ENCODE results near the gene EIF2B2. TPM values are rescaled to one million over a fixed set of nuclear protein-coding genes. Genes with fewer than 3 reads are reported as not detected.

Gene EIF2B2
- total RNA-seq, 1 experiment from 2014 or later = 48.3 TPM

DNA sequence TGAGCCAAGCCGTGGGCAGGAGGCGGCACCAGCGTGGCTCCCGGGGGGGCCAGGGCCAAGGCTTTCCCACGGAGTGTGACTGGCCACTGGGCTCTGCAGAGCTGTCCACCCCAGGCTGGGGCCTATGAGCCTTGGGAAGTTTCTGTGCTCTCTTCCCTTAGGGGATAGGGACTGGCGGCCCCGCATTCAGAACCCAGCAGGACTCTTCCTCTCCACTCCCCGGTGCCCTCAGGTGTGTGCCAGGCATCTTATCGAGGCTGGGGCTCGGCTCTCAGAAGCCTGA, 17.8 kb upstream of the EIF2B2 start:
- DNase-seq = no peak
- no peak overlapping the region for H3K27ac Mint-ChIP-seq
- H2AK5ac ChIP-seq (ENCODE audit: insufficient read length, low read length) = no peak overlapping the region

More for the DNA sequence above, 17.8 kb upstream of the EIF2B2 start:
- H3K23me2 ChIP-seq (ENCODE audit: insufficient read length, low read depth, low read length, poor library complexity, severe bottlenecking) = no peaks in the 10 kb centered on the region
- no peaks in the 10 kb centered on the region for H3K79me2 ChIP-seq (ENCODE audit: insufficient read depth, low read length)
- no peak overlapping the region for H3K4me2 ChIP-seq (ENCODE audit: insufficient read depth, insufficient read length, low read length)
- H3K4me3 Mint-ChIP-seq = no peak overlapping the region
- peaks cover 14 to 29% of the 10 kb centered on the region in 2 experiments for H3K4me1 Mint-ChIP-seq
- no peak overlapping the region for H3T11ph ChIP-seq (ENCODE audit: low read length)
- H4K5ac ChIP-seq (ENCODE audit: insufficient read length, low read depth, low read length) = no peak overlapping the region
- no peaks in the 10 kb centered on the region for H3K27me3 ChIP-seq (ENCODE audit: insufficient read depth, low read length)
- no peaks in the 10 kb centered on the region for H3K79me1 ChIP-seq (ENCODE audit: insufficient read depth, low read depth, low read length, poor library complexity, severe bottlenecking)
- H4K20me1 ChIP-seq (ENCODE audit: control insufficient read depth, insufficient read depth, insufficient read length) = no peaks in the 10 kb centered on the region
- H3K27ac ChIP-seq (ENCODE audit: insufficient read length, low read depth, low read length) = no peak overlapping the region
- H4K8ac ChIP-seq (replicated peaks; ENCODE audit: insufficient read length, low read depth, low read length) = no peak overlapping the region
- no peak overlapping the region for H3K4ac ChIP-seq (ENCODE audit: low read depth, low read length)
- no peak overlapping the region for H2BK20ac ChIP-seq (ENCODE audit: low read depth, low read length, poor library complexity, severe bottlenecking)
- H3K56ac ChIP-seq (ENCODE audit: insufficient read length, low read depth, low read length) = no peak overlapping the region
- TF ChIP-seq, protein P1, sequence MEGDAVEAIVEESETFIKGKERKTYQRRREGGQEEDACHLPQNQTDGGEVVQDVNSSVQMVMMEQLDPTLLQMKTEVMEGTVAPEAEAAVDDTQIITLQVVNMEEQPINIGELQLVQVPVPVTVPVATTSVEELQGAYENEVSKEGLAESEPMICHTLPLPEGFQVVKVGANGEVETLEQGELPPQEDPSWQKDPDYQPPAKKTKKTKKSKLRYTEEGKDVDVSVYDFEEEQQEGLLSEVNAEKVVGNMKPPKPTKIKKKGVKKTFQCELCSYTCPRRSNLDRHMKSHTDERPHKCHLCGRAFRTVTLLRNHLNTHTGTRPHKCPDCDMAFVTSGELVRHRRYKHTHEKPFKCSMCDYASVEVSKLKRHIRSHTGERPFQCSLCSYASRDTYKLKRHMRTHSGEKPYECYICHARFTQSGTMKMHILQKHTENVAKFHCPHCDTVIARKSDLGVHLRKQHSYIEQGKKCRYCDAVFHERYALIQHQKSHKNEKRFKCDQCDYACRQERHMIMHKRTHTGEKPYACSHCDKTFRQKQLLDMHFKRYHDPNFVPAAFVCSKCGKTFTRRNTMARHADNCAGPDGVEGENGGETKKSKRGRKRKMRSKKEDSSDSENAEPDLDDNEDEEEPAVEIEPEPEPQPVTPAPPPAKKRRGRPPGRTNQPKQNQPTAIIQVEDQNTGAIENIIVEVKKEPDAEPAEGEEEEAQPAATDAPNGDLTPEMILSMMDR (conservative IDR thresholded peaks at IDR 0.05) = no peak
- H4K91ac ChIP-seq (ENCODE audit: insufficient read length, low read depth, low read length) = no peak overlapping the region
- no peaks in the 10 kb centered on the region; a peak in 1 of 7 replicates for H3K36me3 Mint-ChIP-seq (ENCODE audit: insufficient read depth in 1 of 3, low read depth in 3 of 3)
- no peaks in the 10 kb centered on the region for H3K27me3 Mint-ChIP-seq (ENCODE audit: low read depth)
- no peak overlapping the region for H3K18ac ChIP-seq (ENCODE audit: insufficient read length, low read depth, low read length)
- no peaks in the 10 kb centered on the region for H3K9me3 ChIP-seq (ENCODE audit: control insufficient read depth, low read depth, low read length)
- H2BK5ac ChIP-seq (ENCODE audit: insufficient read length, low read length) = no peak overlapping the region
- H3K9ac ChIP-seq (ENCODE audit: extremely low read depth, insufficient read length, low read length) = no peak overlapping the region
- no peak overlapping the region for H2BK12ac ChIP-seq (ENCODE audit: insufficient read length, low read depth, low read length)
- H3K9me3 Mint-ChIP-seq = no peaks in the 10 kb centered on the region
- no CpG with 5 or more reads among the region's 10 CpGs for WGBS (ENCODE audit: extremely low coverage, insufficient read length, low lambda C conversion rate)
- no peak overlapping the region for H2BK120ac ChIP-seq (ENCODE audit: low read depth, low read length, poor library complexity, severe bottlenecking)
- H3K4me1 ChIP-seq (ENCODE audit: insufficient read depth, low read length) = no peaks in the 10 kb centered on the region; the same call in 1 of the 2 replicates
- no peak overlapping the region for H2BK15ac ChIP-seq (ENCODE audit: low read depth, low read length)
- no peak overlapping the region for H2AFZ ChIP-seq (ENCODE audit: low read length)
- H3K23ac ChIP-seq (ENCODE audit: insufficient read length, low read depth, low read length) = no peak overlapping the region
- no peak overlapping the region; the same call in 1 of the 2 replicates for H3K14ac ChIP-seq (ENCODE audit: insufficient read depth, low read length)

All from H9 (cell line).